ENCODE results near the gene ANO1.

DNA sequence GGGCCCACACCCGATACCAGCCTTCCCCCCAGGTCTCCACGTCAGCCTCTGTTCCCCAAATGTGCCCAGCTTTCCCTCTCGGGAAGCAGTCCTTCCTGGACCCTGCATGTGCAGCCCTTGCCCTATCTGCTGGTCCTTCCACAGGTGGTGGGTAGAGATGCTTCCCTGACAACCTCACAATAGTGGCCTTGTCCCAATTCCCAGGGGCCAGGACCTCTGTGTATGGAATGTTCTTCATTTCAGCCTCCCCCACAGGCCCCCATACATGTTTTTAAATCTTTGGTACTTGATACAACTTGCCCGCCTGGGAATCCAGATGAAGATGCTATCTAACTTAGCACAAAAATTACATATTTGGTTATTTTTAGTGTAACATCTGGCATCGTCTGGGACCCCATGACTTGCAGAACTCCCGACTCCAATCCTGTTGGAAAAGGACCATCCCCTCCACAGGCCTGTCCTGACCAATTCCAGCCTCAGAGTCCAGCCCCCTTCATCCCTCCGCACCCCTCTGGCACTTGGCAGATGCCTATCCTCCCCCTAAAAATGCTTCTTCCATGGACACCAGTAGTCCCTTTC lies 39.5 kb downstream of the ANO1 start:
- TF ChIP-seq, protein P1, sequence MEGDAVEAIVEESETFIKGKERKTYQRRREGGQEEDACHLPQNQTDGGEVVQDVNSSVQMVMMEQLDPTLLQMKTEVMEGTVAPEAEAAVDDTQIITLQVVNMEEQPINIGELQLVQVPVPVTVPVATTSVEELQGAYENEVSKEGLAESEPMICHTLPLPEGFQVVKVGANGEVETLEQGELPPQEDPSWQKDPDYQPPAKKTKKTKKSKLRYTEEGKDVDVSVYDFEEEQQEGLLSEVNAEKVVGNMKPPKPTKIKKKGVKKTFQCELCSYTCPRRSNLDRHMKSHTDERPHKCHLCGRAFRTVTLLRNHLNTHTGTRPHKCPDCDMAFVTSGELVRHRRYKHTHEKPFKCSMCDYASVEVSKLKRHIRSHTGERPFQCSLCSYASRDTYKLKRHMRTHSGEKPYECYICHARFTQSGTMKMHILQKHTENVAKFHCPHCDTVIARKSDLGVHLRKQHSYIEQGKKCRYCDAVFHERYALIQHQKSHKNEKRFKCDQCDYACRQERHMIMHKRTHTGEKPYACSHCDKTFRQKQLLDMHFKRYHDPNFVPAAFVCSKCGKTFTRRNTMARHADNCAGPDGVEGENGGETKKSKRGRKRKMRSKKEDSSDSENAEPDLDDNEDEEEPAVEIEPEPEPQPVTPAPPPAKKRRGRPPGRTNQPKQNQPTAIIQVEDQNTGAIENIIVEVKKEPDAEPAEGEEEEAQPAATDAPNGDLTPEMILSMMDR (conservative IDR thresholded peaks at IDR 0.05) = no peak
- TF ChIP-seq ZFX (IDR thresholded peaks at IDR 0.05) = no peak
